Testis (tissue), 3 donors: ENCODE measurements around the gene PPP4R3B. TPM values are rescaled to one million over a fixed set of nuclear protein-coding genes. Genes with fewer than 3 reads are reported as not detected.

Experiments used
- DNase-seq: peaks from one replicate; pipeline ENCODE4 v3.0.0-alpha.2; 2019
- H3K27ac ChIP-seq, 2 donors: fragments of 200-600 bp; sonication (generic); one replicate each; pipeline ENCODE4 v1.5.1; 2019
- H3K27me3 ChIP-seq: fragments of 200-600 bp; sonication (generic); one replicate; pipeline ENCODE4 v1.5.1; 2019
- H3K36me3 ChIP-seq: fragments of 200-600 bp; sonication (generic); one replicate; pipeline ENCODE4 v1.5.1; 2017; ENCODE audit warnings: low read depth; ENCODE audit errors: missing control alignments
- H3K4me1 ChIP-seq: fragments of 200-600 bp; sonication (generic); one replicate; pipeline ENCODE4 v1.5.1; 2019
- H3K4me3 ChIP-seq, 2 donors: fragments of 200-600 bp; sonication (generic); one replicate each; pipeline ENCODE4 v1.5.1; 2017 to 2019
- H3K9me3 ChIP-seq: fragments of 200-600 bp; sonication (generic); one replicate; pipeline ENCODE4 v1.5.1; 2017
- CTCF ChIP-seq, 3 experiments: fragments of 450-650 bp in 2 of 3; fragments of 200-600 bp in 1 of 3; sonication (generic) in 1 of 3; IDR thresholded peaks; one replicate each; pipeline ENCODE4 v1.5.1; 2016 to 2019; ENCODE audit warnings: antibody characterized with exemption in 3 of 3, mild to moderate bottlenecking in 2 of 3, moderate library complexity in 1 of 3
- POLR2A ChIP-seq: fragments of 450-650 bp; IDR thresholded peaks from one replicate; pipeline ENCODE4 v1.6.1; 2017; ENCODE audit warnings: antibody characterized with exemption, mild to moderate bottlenecking, moderate library complexity
- WGBS, 2 donors: methylation state at CpG; one replicate each; pipeline ENCODE4 v1.1.5; 2018; 5-methylcytosine and 5-hydroxymethylcytosine counted together
- intact Hi-C: fragments of 100-400 bp; cut with DNase I; formaldehyde crosslinking; loops from one replicate; pipeline ENCODE4 v1.15.1; 2023; ENCODE audit warnings: low total_unique reads
- polyA plus RNA-seq: library from polyadenylated mRNA; stranded (reverse); fragments of 350-450 nt; fragmentation: Illumina TruSeq; extraction: RNeasy Lipid Tissue Mini Kit (QIAGEN cat#74804); gene quantifications from one replicate; pipeline ENCODE4 v1.2.3, GENCODE V29; 2014; ENCODE audit warnings: low read depth, low replicate concordance; ENCODE audit not compliant: insufficient read depth
- total RNA-seq, 2 donors: library from RNA; depleted of rRNA; stranded (reverse); fragments of >200 nt; gene quantifications; one replicate each; pipeline ENCODE4 v1.2.3, GENCODE V29; 2016

PPP4R3B gene
- total and polyA plus RNA-seq, 3 donors from 2014 or later: 51.3 to 65.8 (median 63.8) TPM

- H3K27me3 ChIP-seq: no peaks in the 10 kb centered on the region
- intact Hi-C loops: no loop called here
- no peaks in the 10 kb centered on the region for H3K9me3 ChIP-seq
- TF ChIP-seq POLR2A: no peak
- no peak for TF ChIP-seq CTCF (IDR thresholded peaks at IDR 0.05)
- 87 to 88% methylated on average over 1 of the region's 1 CpG for WGBS, 2 donors
- DNase-seq: no peak
- no peak overlapping the region for H3K4me3 ChIP-seq
- H3K36me3 ChIP-seq: no peaks in the 10 kb centered on the region
- no peak overlapping the region for H3K27ac ChIP-seq
- no peaks in the 10 kb centered on the region for H3K4me1 ChIP-seq
Measured at GRCh38 chr2:55547001-55547400, 70.4 kb downstream of the PPP4R3B start.

- intact Hi-C loops: no loop called here
- DNase-seq: no peak
- Histone ChIP-seq H3K27ac (no peak overlapping the region), H3K4me3 (no peak overlapping the region), H3K27me3 (no peaks in the 10 kb centered on the region), H3K4me1 (no peaks in the 10 kb centered on the region), H3K36me3 (no peaks in the 10 kb centered on the region), H3K9me3 (no peaks in the 10 kb centered on the region)
- 86 to 90% methylated on average over 6 of the region's 6 CpGs for WGBS, 2 donors
- TF ChIP-seq POLR2A (no peak), CTCF (IDR thresholded peaks at IDR 0.05) (no peak)
Measured at GRCh38 chr2:55530539-55531081, 86.8 kb downstream of the PPP4R3B start.

- no peak overlapping the region for H3K4me3 ChIP-seq
- no peak overlapping the region for H3K27ac ChIP-seq
- intact Hi-C loops: no loop called here
- 97 to 100% methylated on average over 1 of the region's 1 CpG for WGBS, 2 donors
- H3K4me1 ChIP-seq: no peaks in the 10 kb centered on the region
- DNase-seq: no peak
- H3K27me3 ChIP-seq: no peaks in the 10 kb centered on the region
- H3K36me3 ChIP-seq: no peaks in the 10 kb centered on the region
- TF ChIP-seq CTCF (IDR thresholded peaks at IDR 0.05) (no peak), POLR2A (no peak)
- no peaks in the 10 kb centered on the region for H3K9me3 ChIP-seq
Measured at GRCh38 chr2:55526174-55526573, 91.2 kb downstream of the PPP4R3B start.

GRCh38 chr2:55524884-55525437 lies 92.5 kb downstream of the PPP4R3B start:
- Histone ChIP-seq H3K4me3 (no peak overlapping the region), H3K4me1 (peaks cover 7% of the 10 kb centered on the region), H3K36me3 (no peaks in the 10 kb centered on the region), H3K9me3 (no peaks in the 10 kb centered on the region), H3K27ac (no peak overlapping the region), H3K27me3 (no peaks in the 10 kb centered on the region)
- WGBS, 2 donors: 96 to 100% methylated on average over 5 of the region's 5 CpGs
- intact Hi-C loops: no loop called here
- no peak for DNase-seq
- TF ChIP-seq CTCF (IDR thresholded peaks at IDR 0.05) (no peak), POLR2A (no peak)
